HepG2 (cell line): ENCODE data around the gene TXN. TPM values are rescaled to one million over a fixed set of nuclear protein-coding genes. Genes with fewer than 3 reads are reported as not detected.

Experiments
- ATAC-seq: fragments of 200-7000 bp; cut with Tn5 transposase; 3 replicates; pipeline ENCODE4 v1.9.1; 2020; ENCODE audit warnings: mild to moderate bottlenecking, moderate library complexity
- BruUV-seq: library from RNA; stranded (reverse); fragments of 400-500 nt; replicated peaks from 2 replicates; lab custom pipeline; 2021; lab: Mats Ljungman, UMichigan
- CTCF ChIA-PET: fragments of 300-600 bp; formaldehyde crosslinking; extraction: SDS; loops from one replicate; lab custom pipeline; 2021; ENCODE audit warnings: low total read pairs, inconsistent platforms, low intra/inter-chr PET ratio; lab: Yijun Ruan, JAX
- POLR2A ChIA-PET: fragments of 350-600 bp; sonication (Branson Sonifier 250); formaldehyde crosslinking; loops from one replicate; lab custom pipeline; 2020; ENCODE audit warnings: antibody characterized with exemption, inconsistent platforms; lab: Yijun Ruan, JAX
- DNase-seq: peaks from one replicate; pipeline ENCODE4 v3.0.0-alpha.2; 2015; ENCODE audit warnings: low spot score
- FAIRE-seq: peaks from 3 replicates; lab custom pipeline; 2011; peaks lifted over from hg19 to GRCh38; lab: Jason Lieb, UNC
- H2AFZ ChIP-seq: one replicate; pipeline ENCODE4 v1.6.1; 2011; ENCODE audit warnings: low read length, inconsistent platforms
- H3K27ac ChIP-seq: fragments of 300-600 bp; 3 replicates; pipeline ENCODE4 v1.8.0; 2011; ENCODE audit warnings: mixed run types, mild to moderate bottlenecking, mixed read lengths, low read length, inconsistent platforms; ENCODE audit not compliant: insufficient read depth; ENCODE audit errors: extremely low read length
- H3K27me3 ChIP-seq, 2 experiments: fragments of 200-600 bp in 1 of 2; 2 replicates in 1 of 2; 3 replicates in 1 of 2; pipeline versions ENCODE4 v1.6.0 to v1.8.0; 2011; ENCODE audit warnings: low read length in 2 of 2, mild to moderate bottlenecking in 2 of 2, moderate library complexity in 2 of 2, inconsistent platforms in 1 of 2; ENCODE audit not compliant: insufficient read depth in 2 of 2, control insufficient read depth in 1 of 2
- H3K36me3 ChIP-seq, 2 experiments: fragments of 200-600 bp in 1 of 2; replicated peaks in 1 of 2; 2 replicates in 1 of 2; 3 replicates in 1 of 2; pipeline versions ENCODE4 v1.5.1 to v1.8.0; 2011; ENCODE audit warnings: low read length in 2 of 2, inconsistent platforms in 1 of 2; ENCODE audit not compliant: insufficient read depth in 2 of 2, control insufficient read depth in 1 of 2
- H3K4me1 ChIP-seq: 2 replicates; pipeline ENCODE4 v1.5.1; 2012; ENCODE audit warnings: low read length, inconsistent platforms; ENCODE audit not compliant: insufficient read depth
- H3K4me2 ChIP-seq: 2 replicates; pipeline ENCODE4 v1.6.0; 2011; ENCODE audit warnings: low read depth, low read length, inconsistent platforms
- H3K4me3 ChIP-seq, 3 experiments: fragments of 200-600 bp in 1 of 3; sonication (generic), shearing (Covaris generic) in 1 of 3; replicated peaks in 1 of 3; 2 replicates each; pipeline ENCODE4 v1.5.1; 2011 to 2016; ENCODE audit warnings: low read length in 3 of 3, inconsistent platforms in 2 of 3, low read depth in 2 of 3, mild to moderate bottlenecking in 2 of 3, control low read depth in 1 of 3, mixed read lengths in 1 of 3; ENCODE audit not compliant: insufficient read depth in 1 of 3
- H3K79me2 ChIP-seq: one replicate; pipeline ENCODE4 v1.6.1; 2011; ENCODE audit warnings: low read length, inconsistent platforms; ENCODE audit not compliant: insufficient read depth
- H3K9ac ChIP-seq: 2 replicates; pipeline ENCODE4 v1.6.0; 2011; ENCODE audit warnings: mild to moderate bottlenecking, low read depth, low read length, inconsistent platforms; ENCODE audit not compliant: insufficient read depth
- H3K9me3 ChIP-seq: 2 replicates; pipeline ENCODE4 v1.5.1; 2012; ENCODE audit warnings: mild to moderate bottlenecking, low read length
- H4K20me1 ChIP-seq: 2 replicates; pipeline ENCODE4 v1.6.0; 2011; ENCODE audit warnings: inconsistent platforms, mild to moderate bottlenecking, low read length, moderate library complexity; ENCODE audit not compliant: insufficient read depth
- BCL6 ChIP-seq: IDR thresholded peaks from 2 replicates; pipeline ENCODE4 v1.6.1; 2016; ENCODE audit warnings: missing genetic modification reagents, missing compliant biosample characterization
- CC2D1A ChIP-seq: sonication (generic); formaldehyde crosslinking; IDR thresholded peaks from 2 replicates; pipeline ENCODE4 v1.8.1; 2023; ENCODE audit warnings: mild to moderate bottlenecking, missing genetic modification reagents
- CEBPB ChIP-seq: IDR thresholded peaks from 2 replicates; pipeline ENCODE4 v1.6.1; 2011; ENCODE audit warnings: low read depth, low read length, improper control_type of control experiment, borderline replicate concordance
- CEBPG ChIP-seq: IDR thresholded peaks from 2 replicates; pipeline ENCODE4 v1.6.1; 2016
- EEA1 ChIP-seq: sonication (generic); formaldehyde crosslinking; IDR thresholded peaks from 2 replicates; pipeline ENCODE4 v1.5.1; 2020; ENCODE audit warnings: mild to moderate bottlenecking, missing genetic modification reagents, borderline replicate concordance
- FOSL2 ChIP-seq: sonication (generic); formaldehyde crosslinking; IDR thresholded peaks from 2 replicates; pipeline ENCODE4 v1.4.0; 2020; ENCODE audit warnings: missing genetic modification reagents
- FOXO1 ChIP-seq: sonication (generic); formaldehyde crosslinking; IDR thresholded peaks from 2 replicates; pipeline ENCODE4 v1.4.0; 2020; ENCODE audit warnings: missing genetic modification reagents
- NRL ChIP-seq: sonication (generic); formaldehyde crosslinking; IDR thresholded peaks from 2 replicates; pipeline ENCODE4 v1.5.0; 2020; ENCODE audit warnings: missing genetic modification reagents, mild to moderate bottlenecking, moderate library complexity, borderline replicate concordance
- POLR2G ChIP-seq: fragments of 200-400 bp; formaldehyde crosslinking; IDR thresholded peaks from 2 replicates; pipeline ENCODE4 v1.6.1; 2018; ENCODE audit warnings: mild to moderate bottlenecking, low read depth, low read length, moderate library complexity
- RORA ChIP-seq: sonication (generic); formaldehyde crosslinking; IDR thresholded peaks from 2 replicates; pipeline ENCODE4 v1.5.0; 2020; ENCODE audit warnings: mild to moderate bottlenecking, missing genetic modification reagents, moderate library complexity
- ZNF660 ChIP-seq: sonication (generic); formaldehyde crosslinking; IDR thresholded peaks from 2 replicates; pipeline ENCODE4 v1.5.1; 2020; ENCODE audit warnings: mild to moderate bottlenecking, low read depth, missing genetic modification reagents, borderline replicate concordance
- ZNF749 ChIP-seq: sonication (generic); formaldehyde crosslinking; IDR thresholded peaks from 2 replicates; pipeline ENCODE4 v1.8.0; 2022; ENCODE audit warnings: mild to moderate bottlenecking, missing genetic modification reagents, moderate library complexity, borderline replicate concordance
- ZNF766 ChIP-seq: sonication (generic); formaldehyde crosslinking; IDR thresholded peaks from 2 replicates; pipeline ENCODE4 v1.5.0; 2020; ENCODE audit warnings: missing genetic modification reagents, borderline replicate concordance
- ZNF790 ChIP-seq: sonication (generic); formaldehyde crosslinking; IDR thresholded peaks from 2 replicates; pipeline ENCODE4 v1.8.0; 2022; ENCODE audit warnings: missing genetic modification reagents, mild to moderate bottlenecking, borderline replicate concordance
- WGBS: methylation state at CpG from one replicate; pipeline ENCODE4 v1.1.6; 2017; ENCODE audit warnings: low lambda C conversion rate; 5-methylcytosine and 5-hydroxymethylcytosine counted together
- in situ Hi-C: cut with HindIII; loops from 2 replicates; pipeline ENCODE4 v1.10.0; 2017; ENCODE audit warnings: low pct_unique_long_range_greater_than_20kb; ENCODE audit not compliant: extremely low pct_ligation_motif_present
- intact Hi-C: fragments of 100-400 bp; cut with micrococcal nuclease; formaldehyde crosslinking; loops from one replicate; pipeline ENCODE4 v1.10.0; 2022; ENCODE audit not compliant: unreplicated experiment
- polyA plus RNA-seq, 8 experiments: library from polyadenylated mRNA; depleted of rRNA in 3 of 8; stranded (reverse) in 7 of 8; unstranded in 1 of 8; fragments of >200 nt; fragmentation: Illumina TruSeq in 4 of 8; extraction: Trizol in 4 of 8; gene quantifications; 2 replicates each; pipeline versions ENCODE4 v1.2.1 to v1.2.3, GENCODE V29; 2011 to 2016; ENCODE audit warnings: low read depth in 4 of 8, missing spikeins in 1 of 8, mixed read lengths in 1 of 8; ENCODE audit not compliant: insufficient read depth in 1 of 8
- total RNA-seq, 5 experiments: library from RNA; depleted of rRNA; stranded (reverse); fragments of >200 nt; fragmentation: Illumina TruSeq; extraction: Trizol; gene quantifications; 2 replicates each; pipeline ENCODE4 v1.2.3, GENCODE V29; 2016; ENCODE audit warnings: low read depth in 1 of 5
- TF ChIP-seq, protein P1 (sequence below): sonication (generic); formaldehyde crosslinking; IDR thresholded peaks from 2 replicates; pipeline ENCODE4 v1.5.0; 2020; ENCODE audit warnings: missing genetic modification reagents
- TF ChIP-seq, protein P2 (sequence below): sonication (generic); formaldehyde crosslinking; IDR thresholded peaks from 2 replicates; pipeline ENCODE4 v1.4.0; 2020; ENCODE audit warnings: missing genetic modification reagents
- TF ChIP-seq, protein P3 (sequence below): sonication (generic); formaldehyde crosslinking; IDR thresholded peaks from 2 replicates; pipeline ENCODE4 v1.4.0; 2020; ENCODE audit warnings: missing genetic modification reagents

Gene TXN
- total and polyA plus RNA-seq, 2 of the 13 experiments (the other 11 are each of a cell fraction or from before 2014, with no cell fraction given) = 364 to 470 TPM

DNA sequence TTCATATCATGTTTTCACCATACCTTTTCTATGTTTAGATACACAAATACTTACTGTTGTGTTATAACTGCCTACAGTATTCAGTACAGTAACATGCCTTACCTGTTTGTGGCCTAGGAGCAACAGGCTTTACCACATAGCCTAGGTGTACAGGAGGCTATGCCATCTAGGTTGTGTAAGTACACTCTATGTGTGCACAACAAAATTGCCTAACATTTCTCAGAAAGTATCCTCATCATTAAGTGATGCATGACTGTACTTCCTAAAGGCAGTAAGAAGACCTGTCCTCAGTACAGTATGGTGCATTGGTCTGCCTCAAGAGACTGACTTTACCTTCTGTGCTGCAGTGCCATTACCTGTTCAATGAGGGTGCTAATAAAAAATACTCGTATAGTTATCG, 7.9 kb downstream of the TXN start:
- no peak for FAIRE-seq

DNA sequence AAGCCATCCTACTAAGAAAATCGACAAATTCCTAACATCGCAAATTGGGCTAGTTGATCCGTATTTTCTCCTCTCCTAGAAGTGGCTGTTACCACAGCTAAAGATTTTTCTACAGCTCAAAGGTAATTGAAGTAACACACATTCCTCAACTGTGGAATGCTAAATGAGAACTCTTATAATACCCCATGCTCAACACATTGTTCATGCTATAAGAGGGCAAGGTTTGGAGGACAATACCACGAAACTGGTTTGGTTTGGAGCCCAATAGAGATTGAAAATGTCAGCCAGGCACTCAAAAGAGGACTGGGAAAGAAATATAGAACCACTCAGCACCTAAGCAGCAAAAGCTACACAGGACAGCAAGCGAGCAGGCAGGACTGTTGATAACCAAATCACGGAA, 10.1 kb downstream of the TXN start:
- no peak for TF ChIP-seq ZNF749
- 0 out of 2 replicates have a peak, but pooled peaks have one; percentile 7 for TF ChIP-seq POLR2G
- TF ChIP-seq, protein P1, sequence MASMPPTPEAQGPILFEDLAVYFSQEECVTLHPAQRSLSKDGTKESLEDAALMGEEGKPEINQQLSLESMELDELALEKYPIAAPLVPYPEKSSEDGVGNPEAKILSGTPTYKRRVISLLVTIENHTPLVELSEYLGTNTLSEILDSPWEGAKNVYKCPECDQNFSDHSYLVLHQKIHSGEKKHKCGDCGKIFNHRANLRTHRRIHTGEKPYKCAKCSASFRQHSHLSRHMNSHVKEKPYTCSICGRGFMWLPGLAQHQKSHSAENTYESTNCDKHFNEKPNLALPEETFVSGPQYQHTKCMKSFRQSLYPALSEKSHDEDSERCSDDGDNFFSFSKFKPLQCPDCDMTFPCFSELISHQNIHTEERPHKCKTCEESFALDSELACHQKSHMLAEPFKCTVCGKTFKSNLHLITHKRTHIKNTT (CRISPR knock-in tag) = no peak
- TF ChIP-seq CC2D1A (CRISPR knock-in tag) = no peak
- TF ChIP-seq, protein P2, sequence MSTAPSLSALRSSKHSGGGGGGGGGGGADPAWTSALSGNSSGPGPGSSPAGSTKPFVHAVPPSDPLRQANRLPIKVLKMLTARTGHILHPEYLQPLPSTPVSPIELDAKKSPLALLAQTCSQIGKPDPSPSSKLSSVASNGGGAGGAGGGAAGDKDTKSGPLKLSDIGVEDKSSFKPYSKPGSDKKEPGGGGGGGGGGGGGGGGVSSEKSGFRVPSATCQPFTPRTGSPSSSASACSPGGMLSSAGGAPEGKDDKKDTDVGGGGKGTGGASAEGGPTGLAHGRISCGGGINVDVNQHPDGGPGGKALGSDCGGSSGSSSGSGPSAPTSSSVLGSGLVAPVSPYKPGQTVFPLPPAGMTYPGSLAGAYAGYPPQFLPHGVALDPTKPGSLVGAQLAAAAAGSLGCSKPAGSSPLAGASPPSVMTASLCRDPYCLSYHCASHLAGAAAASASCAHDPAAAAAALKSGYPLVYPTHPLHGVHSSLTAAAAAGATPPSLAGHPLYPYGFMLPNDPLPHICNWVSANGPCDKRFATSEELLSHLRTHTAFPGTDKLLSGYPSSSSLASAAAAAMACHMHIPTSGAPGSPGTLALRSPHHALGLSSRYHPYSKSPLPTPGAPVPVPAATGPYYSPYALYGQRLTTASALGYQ (CRISPR knock-in tag) = no peak
- no peak for TF ChIP-seq ZNF766
- no peak for TF ChIP-seq FOXO1
- no peak for TF ChIP-seq RORA (CRISPR knock-in tag)
- no peak for TF ChIP-seq CEBPB
- Histone ChIP-seq H3K27me3 (no peaks in the 10 kb centered on the region), H3K27ac (no peak overlapping the region), H3K4me2 (no peak overlapping the region), H3K9ac (no peak overlapping the region), H3K79me2 (peaks cover 38% of the 10 kb centered on the region), H3K9me3 (no peaks in the 10 kb centered on the region), H3K4me3 (no peak overlapping the region), H4K20me1 (peaks cover 42% of the 10 kb centered on the region), H3K36me3 (peaks cover 17 to 54% of the 10 kb centered on the region in 2 experiments), H3K4me1 (peaks cover 21% of the 10 kb centered on the region), H2AFZ (no peak overlapping the region)
- no peak for DNase-seq
- FAIRE-seq = no peak
- intact Hi-C loops = no loop called here
- CTCF ChIA-PET = no interaction called here
- 98% methylated on average over 6 of the region's 6 CpGs for WGBS
- in situ Hi-C loops = no loop called here
- POLR2A ChIA-PET = interaction anchor here (2.2 kb wide), 1 partner anchor 10 kb away, joined by 5 read pairs; the partner anchor contains the start of gene TXN
- ATAC-seq = no peak
- BruUV-seq = no TSS peak

More for the DNA sequence above, 7.9 kb downstream of the TXN start:
- H2AFZ ChIP-seq = no peak overlapping the region
- in situ Hi-C loops (no loop called here), intact Hi-C loops (no loop called here)
- H3K27me3 ChIP-seq = no peaks in the 10 kb centered on the region
- H3K4me2 ChIP-seq = no peak overlapping the region
- H3K36me3 ChIP-seq = peaks cover 17 to 54% of the 10 kb centered on the region in 2 experiments
- H3K4me3 ChIP-seq = no peak overlapping the region
- WGBS = 63% methylated on average over 2 of the region's 2 CpGs
- no peak overlapping the region for H3K27ac ChIP-seq
- CTCF ChIA-PET = no interaction called here
- H4K20me1 ChIP-seq = peaks cover 58% of the 10 kb centered on the region
- POLR2A ChIA-PET = no interaction called here
- BruUV-seq = no TSS peak
- no peak for TF ChIP-seq ZNF660 (CRISPR knock-in tag)
- TF ChIP-seq, protein P3, sequence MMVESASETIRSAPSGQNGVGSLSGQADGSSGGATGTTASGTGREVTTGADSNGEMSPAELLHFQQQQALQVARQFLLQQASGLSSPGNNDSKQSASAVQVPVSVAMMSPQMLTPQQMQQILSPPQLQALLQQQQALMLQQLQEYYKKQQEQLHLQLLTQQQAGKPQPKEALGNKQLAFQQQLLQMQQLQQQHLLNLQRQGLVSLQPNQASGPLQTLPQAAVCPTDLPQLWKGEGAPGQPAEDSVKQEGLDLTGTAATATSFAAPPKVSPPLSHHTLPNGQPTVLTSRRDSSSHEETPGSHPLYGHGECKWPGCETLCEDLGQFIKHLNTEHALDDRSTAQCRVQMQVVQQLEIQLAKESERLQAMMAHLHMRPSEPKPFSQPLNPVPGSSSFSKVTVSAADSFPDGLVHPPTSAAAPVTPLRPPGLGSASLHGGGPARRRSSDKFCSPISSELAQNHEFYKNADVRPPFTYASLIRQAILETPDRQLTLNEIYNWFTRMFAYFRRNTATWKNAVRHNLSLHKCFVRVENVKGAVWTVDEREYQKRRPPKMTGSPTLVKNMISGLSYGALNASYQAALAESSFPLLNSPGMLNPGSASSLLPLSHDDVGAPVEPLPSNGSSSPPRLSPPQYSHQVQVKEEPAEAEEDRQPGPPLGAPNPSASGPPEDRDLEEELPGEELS (CRISPR knock-in tag) = no peak
- peak; percentile 79 for TF ChIP-seq CEBPG
- no peak for TF ChIP-seq ZNF790 (CRISPR knock-in tag)
- TF ChIP-seq FOSL2 (CRISPR knock-in tag) = 0 out of 2 replicates have a peak, but pooled peaks have one; percentile 29
- TF ChIP-seq EEA1 (CRISPR knock-in tag) = no peak
- peak; percentile 95 for TF ChIP-seq CEBPB
- no peak for TF ChIP-seq NRL (CRISPR knock-in tag)
- peak; percentile 68; the same call in 1 of the 2 replicates for TF ChIP-seq BCL6 (CRISPR knock-in tag)
- no peak overlapping the region for H3K9ac ChIP-seq
- ATAC-seq (no peak; the same call in 2 of the 3 replicates), DNase-seq (no peak)
- H3K4me1 ChIP-seq = peaks cover 43% of the 10 kb centered on the region
- no peaks in the 10 kb centered on the region for H3K9me3 ChIP-seq
- H3K79me2 ChIP-seq = peaks cover 60% of the 10 kb centered on the region
